Body of pancreas (tissue), 4 donors: ENCODE measurements around the gene RAP1GAP2. TPM values are rescaled to one million over a fixed set of nuclear protein-coding genes. Genes with fewer than 3 reads are reported as not detected.

ENCODE experiments used
- ATAC-seq: fragments of 150-250 bp; one replicate; pipeline ENCODE4 v1.9.1; 2016
- DNase-seq, 4 donors: peaks; one replicate each; pipeline ENCODE4 v3.0.0-alpha.2; 2019
- H3K27ac ChIP-seq, 4 donors: fragments of 200-600 bp; sonication (generic); 1 replicate in 3 of 4; 2 replicates in 1 of 4; pipeline versions ENCODE4 v1.5.1 to v1.6.1; 2016 to 2019; ENCODE audit warnings: mild to moderate bottlenecking in 1 of 4, mixed read lengths in 1 of 4, moderate library complexity in 1 of 4
- H3K27me3 ChIP-seq, 2 donors: fragments of 200-600 bp; sonication (generic); one replicate each; pipeline ENCODE4 v1.6.0; 2016; ENCODE audit warnings: mild to moderate bottlenecking in 1 of 2
- H3K36me3 ChIP-seq, 2 donors: fragments of 200-600 bp; sonication (generic); replicated peaks in 1 of 2; 2 replicates each; pipeline ENCODE4 v1.5.1; 2016; ENCODE audit warnings: low read depth in 2 of 2; ENCODE audit not compliant: insufficient read depth in 1 of 2
- H3K4me1 ChIP-seq: fragments of 200-600 bp; sonication (generic); one replicate; pipeline ENCODE4 v1.6.0; 2016
- H3K4me3 ChIP-seq, 2 donors: fragments of 200-600 bp; sonication (generic); 1 replicate in 1 of 2; 2 replicates in 1 of 2; pipeline ENCODE4 v1.5.1; 2016 to 2019
- H3K9me3 ChIP-seq, 3 donors: fragments of 200-600 bp; sonication (generic); 1 replicate in 2 of 3; 2 replicates in 1 of 3; pipeline ENCODE4 v1.5.1; 2016
- POLR2A ChIP-seq, 3 donors: fragments of 450-650 bp; IDR thresholded peaks; one replicate each; pipeline ENCODE4 v1.6.1; 2016; ENCODE audit warnings: antibody characterized with exemption in 3 of 3, mild to moderate bottlenecking in 2 of 3
- WGBS, 2 donors: methylation state at CpG; one replicate each; pipeline ENCODE4 v1.1.5; 2017; 5-methylcytosine and 5-hydroxymethylcytosine counted together
- intact Hi-C: fragments of 100-400 bp; cut with DNase I; formaldehyde crosslinking; loops from one replicate; pipeline ENCODE4 v1.15.1; 2023
- total RNA-seq, 2 donors: library from RNA; depleted of rRNA; stranded (reverse); fragments of >200 nt; gene quantifications; one replicate each; pipeline ENCODE4 v1.1.0, GENCODE V29; 2016
- TF ChIP-seq, protein P1 (sequence below), 7 experiments: fragments of 450-650 bp in 4 of 7; fragments of 200-600 bp in 3 of 7; sonication (generic) in 3 of 7; IDR thresholded peaks; one replicate each; pipeline ENCODE4 v1.5.1; 2016 to 2019; ENCODE audit warnings: antibody characterized with exemption in 7 of 7

RAP1GAP2 gene
- total RNA-seq, 2 donors from 2014 or later, result 21.8 to 81.1 TPM

DNA sequence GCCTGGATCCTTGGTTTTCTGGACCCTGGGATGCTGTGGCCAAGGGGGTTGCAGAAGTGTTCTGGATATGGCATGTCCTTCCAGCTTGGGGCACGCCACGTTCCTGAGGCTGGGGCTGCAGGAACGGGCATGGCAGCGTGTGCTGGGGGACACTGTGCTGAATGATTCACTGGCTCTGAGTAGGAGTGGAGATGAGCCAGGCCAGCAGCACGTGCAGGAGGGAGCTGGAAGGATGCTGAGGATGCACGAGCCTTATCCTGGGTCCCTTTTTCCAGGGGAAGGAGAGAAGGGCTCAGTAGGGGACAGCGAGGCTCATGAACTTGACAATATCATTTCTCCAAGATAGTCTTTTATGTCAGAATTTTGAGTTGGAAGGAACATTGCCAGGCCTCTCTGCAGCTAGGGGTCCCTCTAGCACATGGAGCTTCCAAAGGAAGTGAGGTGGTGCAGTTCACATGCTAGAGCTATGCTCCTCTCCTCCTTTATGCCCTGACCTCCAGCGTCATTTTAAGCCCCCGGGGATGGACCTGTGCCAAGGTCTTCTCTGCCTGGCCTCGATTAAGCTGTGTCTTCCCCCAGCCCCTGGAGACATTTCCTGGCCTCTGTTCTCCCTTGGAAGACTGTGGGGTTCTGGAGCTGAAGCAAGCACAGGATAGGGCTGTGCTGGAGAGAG is 141.2 kb downstream of the RAP1GAP2 start:
- H3K9me3 ChIP-seq, result no peaks in the 10 kb centered on the region
- ATAC-seq, result no peak
- WGBS, 2 donors, result 47 to 50% methylated on average over 10 of the region's 10 CpGs
- DNase-seq, result no peak
- no peaks in the 10 kb centered on the region for H3K27me3 ChIP-seq
- no peaks in the 10 kb centered on the region for H3K4me1 ChIP-seq
- no peaks in the 10 kb centered on the region for H3K36me3 ChIP-seq
- no peak overlapping the region for H3K27ac ChIP-seq
- intact Hi-C loops, result no loop called here
- no peak overlapping the region for H3K4me3 ChIP-seq
- TF ChIP-seq, protein P1, sequence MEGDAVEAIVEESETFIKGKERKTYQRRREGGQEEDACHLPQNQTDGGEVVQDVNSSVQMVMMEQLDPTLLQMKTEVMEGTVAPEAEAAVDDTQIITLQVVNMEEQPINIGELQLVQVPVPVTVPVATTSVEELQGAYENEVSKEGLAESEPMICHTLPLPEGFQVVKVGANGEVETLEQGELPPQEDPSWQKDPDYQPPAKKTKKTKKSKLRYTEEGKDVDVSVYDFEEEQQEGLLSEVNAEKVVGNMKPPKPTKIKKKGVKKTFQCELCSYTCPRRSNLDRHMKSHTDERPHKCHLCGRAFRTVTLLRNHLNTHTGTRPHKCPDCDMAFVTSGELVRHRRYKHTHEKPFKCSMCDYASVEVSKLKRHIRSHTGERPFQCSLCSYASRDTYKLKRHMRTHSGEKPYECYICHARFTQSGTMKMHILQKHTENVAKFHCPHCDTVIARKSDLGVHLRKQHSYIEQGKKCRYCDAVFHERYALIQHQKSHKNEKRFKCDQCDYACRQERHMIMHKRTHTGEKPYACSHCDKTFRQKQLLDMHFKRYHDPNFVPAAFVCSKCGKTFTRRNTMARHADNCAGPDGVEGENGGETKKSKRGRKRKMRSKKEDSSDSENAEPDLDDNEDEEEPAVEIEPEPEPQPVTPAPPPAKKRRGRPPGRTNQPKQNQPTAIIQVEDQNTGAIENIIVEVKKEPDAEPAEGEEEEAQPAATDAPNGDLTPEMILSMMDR (IDR thresholded peaks at IDR 0.05), result no peak
- TF ChIP-seq POLR2A (IDR thresholded peaks at IDR 0.05), result no peak

DNA sequence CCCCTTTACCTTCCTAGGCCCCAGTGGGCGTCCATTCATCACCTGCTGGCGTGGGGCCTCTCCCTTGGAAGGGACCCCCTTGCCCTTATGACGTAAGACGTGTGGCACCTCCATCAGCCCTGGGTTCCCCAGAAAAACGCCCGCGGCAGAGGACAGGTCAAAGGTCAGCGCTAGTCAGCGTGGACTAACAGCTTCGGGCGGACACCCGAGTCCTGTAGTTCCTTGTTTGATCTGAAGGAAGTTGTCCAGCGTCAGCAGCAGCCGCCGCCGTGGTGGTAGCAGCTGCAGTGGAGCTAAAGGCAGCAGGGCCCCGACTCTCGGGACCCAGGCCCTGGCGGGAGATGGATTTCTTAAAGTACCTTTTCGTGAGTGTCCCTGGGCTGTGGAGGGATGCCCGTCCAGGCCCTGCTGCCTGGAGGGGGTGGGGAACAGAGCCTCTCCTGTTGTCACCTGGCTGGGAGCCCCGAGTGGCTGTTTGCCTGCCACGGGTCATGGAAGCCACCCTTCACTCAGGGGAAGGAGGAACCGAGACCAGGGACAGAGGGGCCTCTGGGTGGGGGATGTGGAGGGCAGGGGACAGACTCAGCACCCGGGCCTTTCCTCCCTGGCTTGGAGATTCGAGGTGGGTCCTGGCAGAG is 143.6 kb downstream of the RAP1GAP2 start:
- DNase-seq, result peak in 1 of 4 donors; percentile 39
- 59 to 71% methylated on average over 4 to 26 of the region's 26 CpGs for WGBS, 2 donors
- H3K4me3 ChIP-seq, result no peak overlapping the region
- TF ChIP-seq, protein P1 (IDR thresholded peaks at IDR 0.05), result no peak
- TF ChIP-seq POLR2A (IDR thresholded peaks at IDR 0.05), result no peak
- H3K27me3 ChIP-seq, result no peaks in the 10 kb centered on the region
- intact Hi-C loops, result no loop called here
- H3K36me3 ChIP-seq, result no peaks in the 10 kb centered on the region
- no peaks in the 10 kb centered on the region for H3K9me3 ChIP-seq
- no peak for ATAC-seq
- peak overlapping the region in 2 of 4 donors; percentile 16 to 32 for H3K27ac ChIP-seq
- no peaks in the 10 kb centered on the region for H3K4me1 ChIP-seq

DNA sequence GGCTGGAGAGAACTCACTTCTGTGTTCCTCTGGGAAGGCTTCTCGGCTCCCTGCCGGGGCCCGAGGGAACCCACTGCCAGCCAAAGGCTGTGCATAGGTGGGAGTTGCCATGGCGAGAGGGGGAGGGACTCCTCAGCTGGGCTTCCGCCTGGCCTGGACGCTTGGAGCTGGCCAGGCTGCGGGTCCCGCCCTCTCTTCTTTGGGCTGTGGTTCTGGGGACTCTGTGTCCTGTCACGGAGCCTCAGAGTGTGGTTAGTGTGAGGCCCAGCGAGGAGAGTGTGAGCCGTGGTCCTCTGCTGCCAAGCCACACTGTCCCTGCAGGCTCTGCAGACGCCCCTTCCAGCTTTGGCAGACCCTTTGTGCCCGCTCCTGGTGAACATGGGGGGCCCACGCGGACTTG is 144.1 kb downstream of the RAP1GAP2 start:
- intact Hi-C loops, result no loop called here
- TF ChIP-seq, protein P1 (IDR thresholded peaks at IDR 0.05), result no peak
- TF ChIP-seq POLR2A (IDR thresholded peaks at IDR 0.05), result no peak
- Histone ChIP-seq H3K36me3 (no peaks in the 10 kb centered on the region), H3K27ac (peak overlapping the region in 2 of 4 donors; percentile 16 to 32), H3K27me3 (no peaks in the 10 kb centered on the region), H3K4me3 (no peak overlapping the region), H3K9me3 (no peaks in the 10 kb centered on the region), H3K4me1 (no peaks in the 10 kb centered on the region)
- WGBS, 2 donors, result 82 to 100% methylated on average over 1 to 15 of the region's 15 CpGs
- ATAC-seq (peak; percentile 45), DNase-seq (no peak)

DNA sequence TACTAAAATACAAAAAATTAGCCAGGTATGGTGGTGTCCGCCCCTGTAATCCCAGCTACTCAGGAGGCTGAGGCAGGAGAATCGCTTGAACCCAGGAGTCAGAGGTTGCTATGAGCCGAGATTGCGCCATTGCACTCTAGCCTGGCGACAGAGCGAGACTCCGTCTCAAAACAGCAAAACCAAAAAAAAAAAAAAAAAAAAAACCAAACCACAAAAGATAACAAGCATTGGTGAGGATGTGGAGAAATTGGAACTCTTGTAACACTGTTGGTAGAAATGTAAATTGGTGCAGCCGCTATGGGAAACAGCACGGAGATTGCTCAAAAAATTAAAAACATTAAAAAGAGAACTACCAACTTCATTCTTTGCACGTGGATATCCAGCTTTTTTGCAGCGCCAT is 147.7 kb downstream of the RAP1GAP2 start:
- Histone ChIP-seq H3K27me3 (no peaks in the 10 kb centered on the region), H3K27ac (no peak overlapping the region), H3K4me3 (no peak overlapping the region), H3K9me3 (no peaks in the 10 kb centered on the region), H3K36me3 (no peaks in the 10 kb centered on the region), H3K4me1 (no peaks in the 10 kb centered on the region)
- intact Hi-C loops, result no loop called here
- ATAC-seq (no peak), DNase-seq (no peak)
- 81 to 92% methylated on average over 9 to 11 of the region's 11 CpGs for whole genome bisulfite sequencing, 2 donors
- TF ChIP-seq, protein P1 (IDR thresholded peaks at IDR 0.05), result no peak
- TF ChIP-seq POLR2A (IDR thresholded peaks at IDR 0.05), result no peak
